Sigmoid colon (tissue), 7 donors: ENCODE data around the gene PCDHA5. TPM values are rescaled to one million over a fixed set of nuclear protein-coding genes. Genes with fewer than 3 reads are reported as not detected.
A peak's percentile ranks its signal among the peaks of the same experiment; 100 is the strongest.
"Not testable (repeated sequence)": the region's sequence is repeated elsewhere in the genome, so short reads cannot be mapped to it uniquely, and the experiment has no call there.

Experiments used
- DNase-seq: peaks from one replicate; pipeline ENCODE4 v3.0.0-alpha.2; 2019
- H3K27ac ChIP-seq, 4 donors: fragments of 200-600 bp; sonication (generic); one replicate each; pipeline ENCODE4 v1.5.1; 2016 to 2019; ENCODE audit warnings: mild to moderate bottlenecking in 1 of 4
- H3K27me3 ChIP-seq, 3 donors: fragments of 200-600 bp; sonication (generic); one replicate each; pipeline ENCODE4 v1.5.1; 2019; ENCODE audit warnings: mild to moderate bottlenecking in 1 of 3
- H3K36me3 ChIP-seq, 4 donors: fragments of 200-600 bp; sonication (generic); one replicate each; pipeline ENCODE4 v1.5.1; 2016 to 2019
- H3K4me1 ChIP-seq, 4 donors: fragments of 200-600 bp; sonication (generic); one replicate each; pipeline ENCODE4 v1.5.1; 2017 to 2019
- H3K4me3 ChIP-seq, 4 donors: fragments of 200-600 bp; sonication (generic); one replicate each; pipeline ENCODE4 v1.5.1; 2017 to 2019; ENCODE audit warnings: mild to moderate bottlenecking in 2 of 4, moderate library complexity in 1 of 4
- H3K9me3 ChIP-seq, 4 donors: fragments of 200-600 bp in 3 of 4; sonication (generic) in 3 of 4; one replicate each; pipeline versions ENCODE4 v1.5.1 to v1.6.1; 2013 to 2019
- CTCF ChIP-seq, 4 experiments: fragments of 450-650 bp in 3 of 4; fragments of 200-600 bp in 1 of 4; IDR thresholded peaks; one replicate each; pipeline ENCODE4 v1.5.1; 2016 to 2019; ENCODE audit warnings: antibody characterized with exemption in 4 of 4, mild to moderate bottlenecking in 3 of 4, moderate library complexity in 2 of 4
- EP300 ChIP-seq, 4 donors: sonication (generic); formaldehyde crosslinking; IDR thresholded peaks; one replicate each; pipeline ENCODE4 v1.6.1; 2017; ENCODE audit warnings: antibody characterized with exemption in 4 of 4
- POLR2A ChIP-seq, 2 donors: fragments of 450-650 bp; IDR thresholded peaks; one replicate each; pipeline ENCODE4 v1.6.1; 2016; ENCODE audit warnings: antibody characterized with exemption in 2 of 2, mild to moderate bottlenecking in 2 of 2, moderate library complexity in 2 of 2
- POLR2AphosphoS5 ChIP-seq, 4 donors: sonication (generic); formaldehyde crosslinking; IDR thresholded peaks; one replicate each; pipeline ENCODE4 v1.6.1; 2017; ENCODE audit warnings: antibody characterized with exemption in 4 of 4
- WGBS, 2 donors: extraction: QIAGEN DNeasy Blood & Tissue Kit; methylation state at CpG; one replicate each; pipeline ENCODE4 v1.1.7; 2013; 5-methylcytosine and 5-hydroxymethylcytosine counted together
- intact Hi-C: fragments of 100-400 bp; cut with DNase I; formaldehyde crosslinking; loops from one replicate; pipeline ENCODE4 v1.15.1; 2023
- polyA plus RNA-seq, 3 donors: library from polyadenylated mRNA; stranded (reverse); fragments of 200-250 nt; gene quantifications; one replicate each; pipeline ENCODE4 v1.2.3, GENCODE V29; 2013
- total RNA-seq, 4 donors: library from RNA; depleted of rRNA; stranded (reverse); fragments of >200 nt; gene quantifications; one replicate each; pipeline ENCODE4 v1.1.0, GENCODE V29; 2016
- donor health status: healthy with polysubstance abuse.
- donor health status: Bipolar disorder and iron deficiency.
- donor health status: healthy.

The PCDHA5 gene
- total and polyA plus RNA-seq, 7 donors, result 0.09 to 1.7 (median 0.36) TPM; not detected in 2

GRCh38 chr5:140835622-140836510 is 14.5 kb downstream of the PCDHA5 start:
- 55 to 78% methylated on average over 103 of the region's 103 CpGs for WGBS, 2 donors
- Histone ChIP-seq H3K27ac (no peak overlapping the region), H3K4me1 (no peaks in the 10 kb centered on the region), H3K9me3 (peaks cover 0 to 24% (median 13%) of the 10 kb centered on the region in 4 donors), H3K36me3 (no peaks in the 10 kb centered on the region), H3K27me3 (peaks cover 0 to 77% (median 9%) of the 10 kb centered on the region in 3 donors), H3K4me3 (no peak overlapping the region)
- no peak for TF ChIP-seq POLR2A (IDR thresholded peaks at IDR 0.05)
- no peak for TF ChIP-seq CTCF (IDR thresholded peaks at IDR 0.05)
- TF ChIP-seq POLR2AphosphoS5 (IDR thresholded peaks at IDR 0.05), result no peak
- no peak for TF ChIP-seq EP300 (IDR thresholded peaks at IDR 0.05)
- intact Hi-C loops, result no loop called here
- DNase-seq, result no peak

- intact Hi-C loops, result no loop called here
- TF ChIP-seq EP300 (IDR thresholded peaks at IDR 0.05) (no peak), POLR2A (IDR thresholded peaks at IDR 0.05) (no peak), CTCF (IDR thresholded peaks at IDR 0.05) (no peak), POLR2AphosphoS5 (IDR thresholded peaks at IDR 0.05) (no peak)
- Histone ChIP-seq H3K9me3 (peaks cover 5 to 27% (median 12%) of the 10 kb centered on the region in 4 donors), H3K27me3 (peaks cover 0 to 59% (median 3%) of the 10 kb centered on the region in 3 donors), H3K36me3 (no peaks in the 10 kb centered on the region), H3K27ac (no peak within 1 kb of the TSS), H3K4me3 (no peak within 1 kb of the TSS), H3K4me1 (no peaks in the 10 kb centered on the region)
- no peak for DNase-seq
- 29 to 57% methylated on average over 47 of the region's 47 CpGs for WGBS, 2 donors
Observed at GRCh38 chr5:140840978-140841962, 19.9 kb downstream of the PCDHA5 start, which contains the start of gene PCDHA8. TSS of gene PCDHA8 (plus strand) at chr5:140841187. CDS start at chr5:140841322, 135 bp downstream.

GRCh38 chr5:140842798-140843733 is 21.7 kb downstream of the PCDHA5 start:
- no peak for DNase-seq
- no peak overlapping the region for H3K27ac ChIP-seq
- H3K9me3 ChIP-seq, result peaks cover 5 to 23% (median 11%) of the 10 kb centered on the region in 4 donors
- no peak for TF ChIP-seq EP300 (IDR thresholded peaks at IDR 0.05)
- no peak for TF ChIP-seq CTCF (IDR thresholded peaks at IDR 0.05)
- TF ChIP-seq POLR2A (IDR thresholded peaks at IDR 0.05), result no peak
- TF ChIP-seq POLR2AphosphoS5 (IDR thresholded peaks at IDR 0.05), result no peak
- intact Hi-C loops, result no loop called here
- no peak overlapping the region for H3K4me3 ChIP-seq
- H3K27me3 ChIP-seq, result peaks cover 0 to 59% (median 2%) of the 10 kb centered on the region in 3 donors
- no peaks in the 10 kb centered on the region for H3K4me1 ChIP-seq
- H3K36me3 ChIP-seq, result no peaks in the 10 kb centered on the region
- 58 to 79% methylated on average over 87 of the region's 87 CpGs for WGBS, 2 donors

- not testable (repeated sequence) for H3K27ac ChIP-seq
Observed at GRCh38 chr5:140848139-140849102, 27.0 kb downstream of the PCDHA5 start, which contains the start of gene PCDHA9. TSS of gene PCDHA9 (plus strand) at chr5:140848382. CDS start at chr5:140848496, 114 bp downstream.

GRCh38 chr5:140849831-140850634 is 28.6 kb downstream of the PCDHA5 start:
- Histone ChIP-seq H3K27me3 (peaks cover 0 to 70% (median 7%) of the 10 kb centered on the region in 3 donors), H3K9me3 (peaks cover 0 to 19% (median 8%) of the 10 kb centered on the region in 4 donors)
- H3K27ac ChIP-seq, H3K4me1 ChIP-seq, intact Hi-C loops, H3K36me3 ChIP-seq, H3K4me3 ChIP-seq, DNase-seq: not testable (repeated sequence)
- 58 to 80% methylated on average over 101 of the region's 101 CpGs for WGBS, 2 donors

More at GRCh38 chr5:140848139-140849102, 27.0 kb downstream of the PCDHA5 start, which contains the start of gene PCDHA9:
- H3K4me1 ChIP-seq, intact Hi-C loops, H3K36me3 ChIP-seq, DNase-seq: not testable (repeated sequence)
- peaks cover 0 to 65% (median 7%) of the 10 kb centered on the region in 3 donors for H3K27me3 ChIP-seq
- peak within 1 kb of the TSS in 1 of 4 donors; percentile 8 for H3K4me3 ChIP-seq
- peaks cover 0 to 18% (median 8%) of the 10 kb centered on the region in 4 donors for H3K9me3 ChIP-seq
- WGBS, 2 donors, result 28 to 54% methylated on average over 46 of the region's 48 CpGs
